Loucy (cell line): ENCODE measurements around the gene CNTFR.

Experiments used
- H2AFZ ChIP-seq: fragments of 200-600 bp; sonication (generic); 2 replicates; pipeline ENCODE4 v1.6.0; 2016; ENCODE audit warnings: antibody characterized with exemption, mild to moderate bottlenecking, low read length, moderate library complexity
- H3F3A ChIP-seq: fragments of 200-600 bp; 2 replicates; pipeline ENCODE4 v1.6.0; 2016; ENCODE audit warnings: antibody characterized with exemption, low read depth, mild to moderate bottlenecking
- H3K27me3 ChIP-seq: fragments of 200-600 bp; sonication (generic); 2 replicates; pipeline ENCODE4 v1.6.1; 2014; ENCODE audit warnings: low read length, mild to moderate bottlenecking; ENCODE audit not compliant: insufficient read depth, poor library complexity, severe bottlenecking
- H3K36me3 ChIP-seq: fragments of 200-600 bp; sonication (generic); 2 replicates; pipeline ENCODE4 v1.6.1; 2016; ENCODE audit warnings: low read length; ENCODE audit not compliant: insufficient read depth
- H3K4me1 ChIP-seq: fragments of 200-600 bp; sonication (generic); 2 replicates; pipeline ENCODE4 v1.5.1; 2014; ENCODE audit warnings: low read length, mild to moderate bottlenecking; ENCODE audit not compliant: insufficient read depth, poor library complexity, severe bottlenecking
- H3K4me2 ChIP-seq: fragments of 200-600 bp; sonication (generic); 2 replicates; pipeline ENCODE4 v1.6.0; 2014; ENCODE audit warnings: antibody characterized with exemption, low read length, low read depth, mild to moderate bottlenecking; ENCODE audit not compliant: poor library complexity, severe bottlenecking
- H3K4me3 ChIP-seq: fragments of 200-600 bp; sonication (generic); 2 replicates; pipeline ENCODE4 v1.5.1; 2014; ENCODE audit warnings: low read length, mild to moderate bottlenecking, mixed read lengths; ENCODE audit not compliant: poor library complexity, severe bottlenecking
- H3K79me2 ChIP-seq: fragments of 200-600 bp; sonication (generic); 2 replicates; pipeline ENCODE4 v1.6.1; 2014; ENCODE audit warnings: low read length; ENCODE audit not compliant: insufficient read depth
- H3K9ac ChIP-seq: fragments of 200-600 bp; sonication (generic); 2 replicates; pipeline ENCODE4 v1.6.0; 2014; ENCODE audit warnings: mild to moderate bottlenecking, low read depth, low read length, moderate library complexity; ENCODE audit not compliant: poor library complexity, severe bottlenecking
- H3K9me2 ChIP-seq: fragments of 200-600 bp; sonication (generic); replicated peaks from 2 replicates; pipeline ENCODE4 v1.6.1; 2016; ENCODE audit warnings: low read depth, low read length, mixed read lengths
- H3K9me3 ChIP-seq: fragments of 200-600 bp; sonication (generic); 2 replicates; pipeline ENCODE4 v1.6.1; 2014; ENCODE audit warnings: mild to moderate bottlenecking, antibody characterized with exemption, low read length, low read depth; ENCODE audit not compliant: insufficient read depth
- H4K20me1 ChIP-seq: fragments of 200-600 bp; sonication (generic); 2 replicates; pipeline ENCODE4 v1.6.0; 2014; ENCODE audit warnings: antibody characterized with exemption, low read length, mild to moderate bottlenecking; ENCODE audit not compliant: insufficient read depth, poor library complexity, severe bottlenecking
- EZH2phosphoT487 ChIP-seq: fragments of 200-600 bp; IDR thresholded peaks from 2 replicates; pipeline ENCODE4 v1.6.1; 2018; ENCODE audit warnings: antibody characterized with exemption, mild to moderate bottlenecking, moderate library complexity, borderline replicate concordance
- TF ChIP-seq, protein P1 (sequence below): fragments of 200-600 bp; sonication (generic); conservative IDR thresholded peaks from 2 replicates; pipeline ENCODE4 v1.5.1; 2014; ENCODE audit warnings: mild to moderate bottlenecking, antibody characterized with exemption, low read length

The CNTFR gene

DNA sequence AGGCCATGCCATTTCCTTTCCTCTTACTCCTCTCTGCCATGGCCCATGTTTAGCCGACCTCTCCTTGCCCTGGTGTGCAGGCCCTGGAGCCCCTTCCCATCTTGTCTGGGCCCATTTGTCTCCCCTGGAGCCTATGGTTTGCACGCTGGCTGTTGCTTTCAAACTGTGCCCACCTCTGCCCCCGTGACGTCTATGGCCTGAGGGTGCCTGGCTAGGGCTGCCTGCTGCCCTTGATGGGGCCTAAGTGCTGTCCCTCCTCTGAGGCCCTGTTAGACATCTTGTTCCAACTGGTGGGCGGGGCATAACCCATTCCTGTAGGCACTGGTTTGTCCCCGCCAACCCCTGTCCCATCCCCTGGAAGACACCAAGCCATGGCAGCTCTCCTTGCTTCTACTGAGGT, 44.0 kb downstream of the CNTFR start:
- TF ChIP-seq EZH2phosphoT487: no peak
- TF ChIP-seq, protein P1, sequence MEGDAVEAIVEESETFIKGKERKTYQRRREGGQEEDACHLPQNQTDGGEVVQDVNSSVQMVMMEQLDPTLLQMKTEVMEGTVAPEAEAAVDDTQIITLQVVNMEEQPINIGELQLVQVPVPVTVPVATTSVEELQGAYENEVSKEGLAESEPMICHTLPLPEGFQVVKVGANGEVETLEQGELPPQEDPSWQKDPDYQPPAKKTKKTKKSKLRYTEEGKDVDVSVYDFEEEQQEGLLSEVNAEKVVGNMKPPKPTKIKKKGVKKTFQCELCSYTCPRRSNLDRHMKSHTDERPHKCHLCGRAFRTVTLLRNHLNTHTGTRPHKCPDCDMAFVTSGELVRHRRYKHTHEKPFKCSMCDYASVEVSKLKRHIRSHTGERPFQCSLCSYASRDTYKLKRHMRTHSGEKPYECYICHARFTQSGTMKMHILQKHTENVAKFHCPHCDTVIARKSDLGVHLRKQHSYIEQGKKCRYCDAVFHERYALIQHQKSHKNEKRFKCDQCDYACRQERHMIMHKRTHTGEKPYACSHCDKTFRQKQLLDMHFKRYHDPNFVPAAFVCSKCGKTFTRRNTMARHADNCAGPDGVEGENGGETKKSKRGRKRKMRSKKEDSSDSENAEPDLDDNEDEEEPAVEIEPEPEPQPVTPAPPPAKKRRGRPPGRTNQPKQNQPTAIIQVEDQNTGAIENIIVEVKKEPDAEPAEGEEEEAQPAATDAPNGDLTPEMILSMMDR: no peak
- H4K20me1 ChIP-seq: no peaks in the 10 kb centered on the region
- H3K79me2 ChIP-seq: no peaks in the 10 kb centered on the region
- H3F3A ChIP-seq: no peaks in the 10 kb centered on the region
- no peaks in the 10 kb centered on the region for H3K27me3 ChIP-seq
- H3K4me1 ChIP-seq: no peaks in the 10 kb centered on the region
- H3K9ac ChIP-seq: no peak overlapping the region
- H3K36me3 ChIP-seq: no peaks in the 10 kb centered on the region
- no peak overlapping the region for H3K4me2 ChIP-seq
- H3K4me3 ChIP-seq: no peak overlapping the region
- no peaks in the 10 kb centered on the region for H3K9me3 ChIP-seq
- no peak overlapping the region for H2AFZ ChIP-seq
- H3K9me2 ChIP-seq: no peaks in the 10 kb centered on the region

DNA sequence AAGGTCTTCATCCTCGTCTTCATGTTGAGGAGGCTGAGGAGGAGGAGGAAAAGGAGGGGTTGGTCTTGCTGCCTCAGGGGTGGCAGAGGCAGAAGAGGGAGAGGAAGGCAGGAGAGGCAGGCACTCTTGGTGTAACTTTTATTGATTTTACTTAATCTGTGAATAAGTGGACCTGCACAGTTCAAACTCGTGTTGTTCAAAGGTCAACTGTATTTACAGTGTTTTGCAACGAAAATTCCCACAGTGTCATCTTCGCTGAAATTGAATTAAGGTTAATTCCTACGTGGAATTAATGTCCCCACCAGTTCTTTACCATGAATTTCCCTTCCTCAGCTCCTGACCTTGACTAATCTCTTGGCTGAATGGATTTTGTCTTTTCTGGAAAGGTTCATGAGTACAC, 45.5 kb downstream of the CNTFR start:
- Histone ChIP-seq H3K9me2 (no peaks in the 10 kb centered on the region), H3K36me3 (no peaks in the 10 kb centered on the region), H3K9ac (no peak overlapping the region), H2AFZ (no peak overlapping the region), H3K9me3 (no peaks in the 10 kb centered on the region), H3K4me2 (no peak overlapping the region), H3F3A (no peaks in the 10 kb centered on the region), H3K79me2 (no peaks in the 10 kb centered on the region), H3K27me3 (no peaks in the 10 kb centered on the region), H3K4me1 (no peaks in the 10 kb centered on the region), H4K20me1 (no peaks in the 10 kb centered on the region), H3K4me3 (no peak overlapping the region)
- TF ChIP-seq, protein P1: no peak
- no peak for TF ChIP-seq EZH2phosphoT487

DNA sequence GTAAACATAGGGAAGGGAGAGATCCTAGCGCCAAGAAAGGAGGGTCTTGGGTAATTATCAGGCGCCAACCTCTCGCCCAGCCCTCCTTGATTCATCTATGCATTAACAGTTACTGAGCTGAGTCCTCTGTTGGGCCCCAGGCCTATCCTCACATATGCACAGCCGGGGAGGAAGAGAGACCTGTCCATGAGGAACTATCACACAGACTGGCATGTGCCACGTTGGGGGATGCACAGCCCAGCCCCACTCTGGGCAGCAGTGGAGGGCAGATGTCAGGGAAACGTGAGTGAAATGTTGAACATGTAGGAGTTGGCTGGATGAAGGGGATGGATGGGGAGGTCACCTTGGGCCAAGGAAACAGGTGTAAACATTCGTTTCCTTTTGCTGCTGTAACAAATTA, 48.0 kb downstream of the CNTFR start:
- Histone ChIP-seq H3K4me2 (no peak overlapping the region), H3K4me3 (no peak overlapping the region), H2AFZ (no peak overlapping the region), H3K79me2 (no peaks in the 10 kb centered on the region), H3K9me3 (no peaks in the 10 kb centered on the region), H3K27me3 (no peaks in the 10 kb centered on the region), H3K4me1 (no peaks in the 10 kb centered on the region), H3F3A (no peaks in the 10 kb centered on the region), H3K9me2 (no peaks in the 10 kb centered on the region), H4K20me1 (no peaks in the 10 kb centered on the region), H3K36me3 (no peaks in the 10 kb centered on the region), H3K9ac (no peak overlapping the region)
- TF ChIP-seq, protein P1: no peak
- TF ChIP-seq EZH2phosphoT487: no peak
